HG02943 (cell line): Measurements from ENCODE around the gene CTNNA2.

ENCODE experiments used
- ATAC-seq: cut with Tn5 transposase; IDR thresholded peaks from one replicate; pipeline ENCODE4 v1.9.1; 2021; ENCODE audit warnings: mild to moderate bottlenecking, low read depth, moderate library complexity; ENCODE audit not compliant: unreplicated experiment

Gene CTNNA2

DNA sequence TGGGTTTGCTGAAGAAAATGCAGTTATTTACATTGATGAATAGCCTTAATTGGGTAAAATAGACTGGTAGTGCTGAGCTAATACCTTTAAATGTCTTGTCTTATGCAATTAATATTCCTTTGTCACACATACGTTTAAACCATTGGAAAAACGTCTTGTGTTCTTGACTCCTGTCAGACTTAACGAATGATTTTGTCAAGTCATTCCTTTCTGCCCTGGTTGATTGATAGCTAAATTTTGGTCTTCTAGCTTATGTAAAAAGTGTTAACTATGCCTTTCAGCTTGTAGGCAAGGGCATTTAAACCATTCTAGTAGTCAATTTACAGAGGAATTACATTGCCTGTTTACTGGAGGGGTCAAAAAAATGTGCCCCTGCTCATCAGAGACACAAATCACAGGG, 897.5 kb downstream of the CTNNA2 start:
- ATAC-seq, result no peak

DNA sequence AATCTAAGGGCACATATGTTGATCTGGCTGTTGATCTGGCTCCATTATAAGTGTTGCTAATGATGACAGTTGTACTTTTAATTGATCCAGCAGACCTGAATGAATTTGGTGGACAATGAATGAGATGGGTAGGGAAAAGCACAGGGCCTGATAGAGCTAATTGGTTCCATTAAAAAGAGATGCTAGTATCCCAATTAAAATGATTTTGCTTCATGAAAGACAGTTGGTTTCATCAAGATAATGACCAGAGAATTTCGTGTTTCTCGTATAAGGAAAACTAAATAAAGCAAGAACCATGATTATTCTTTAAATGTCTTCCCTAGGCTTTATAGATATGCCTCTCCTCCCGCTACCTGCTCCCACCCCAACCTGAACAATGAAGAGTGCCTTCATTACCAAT, 900.3 kb downstream of the CTNNA2 start:
- no peak for ATAC-seq

DNA sequence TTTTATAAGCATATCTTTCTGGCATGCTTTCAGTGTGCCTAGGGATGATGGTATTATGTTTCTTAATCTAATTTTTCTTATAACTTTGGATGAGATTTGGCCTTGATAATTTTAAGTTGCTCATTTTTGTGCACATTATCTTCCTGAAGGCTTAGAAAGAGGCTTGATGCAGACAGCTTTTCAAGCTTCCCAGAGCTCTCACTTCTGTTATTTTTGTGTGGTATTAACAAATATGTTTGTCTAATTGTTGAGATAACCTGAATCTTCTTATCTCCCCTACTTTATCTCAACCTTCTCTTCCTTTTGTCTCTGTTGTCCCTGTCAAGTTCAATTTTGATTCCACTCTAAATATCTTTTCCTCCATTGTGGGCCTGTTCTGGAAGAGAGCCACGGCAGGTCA, 904.9 kb downstream of the CTNNA2 start:
- no peak for ATAC-seq

DNA sequence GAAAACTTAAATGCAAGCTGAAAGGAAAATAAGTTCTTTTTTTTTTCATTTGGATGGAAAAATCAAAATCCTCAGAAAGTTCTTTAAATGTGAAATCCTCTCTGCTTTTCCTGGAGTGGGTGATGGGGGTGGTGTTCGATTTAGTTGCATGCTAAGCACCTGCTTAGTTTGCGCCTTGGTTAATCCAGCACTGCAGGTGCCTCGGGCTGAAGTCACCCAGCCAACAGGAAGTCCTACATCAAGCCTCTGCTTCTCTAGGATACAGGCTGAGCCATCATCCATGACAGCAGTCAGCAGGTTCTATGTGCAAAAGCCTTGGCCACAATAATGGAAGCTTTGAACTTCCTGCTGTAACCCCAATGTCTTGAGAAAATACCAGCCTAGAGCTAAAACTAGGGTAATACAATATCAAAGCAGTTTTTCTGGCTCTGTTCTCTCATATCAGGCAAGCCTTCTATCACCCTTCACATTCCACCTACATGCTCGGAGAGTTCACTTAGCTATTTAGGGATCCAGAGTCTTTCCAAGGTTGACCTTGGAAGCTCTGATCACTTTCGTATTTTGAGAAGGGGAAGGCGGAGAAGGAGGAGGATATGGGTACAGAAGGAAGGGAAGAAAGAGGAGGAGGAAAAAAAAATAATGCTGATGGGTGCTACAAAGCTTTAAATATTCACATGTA, 907.8 kb downstream of the CTNNA2 start:
- no peak for ATAC-seq

DNA sequence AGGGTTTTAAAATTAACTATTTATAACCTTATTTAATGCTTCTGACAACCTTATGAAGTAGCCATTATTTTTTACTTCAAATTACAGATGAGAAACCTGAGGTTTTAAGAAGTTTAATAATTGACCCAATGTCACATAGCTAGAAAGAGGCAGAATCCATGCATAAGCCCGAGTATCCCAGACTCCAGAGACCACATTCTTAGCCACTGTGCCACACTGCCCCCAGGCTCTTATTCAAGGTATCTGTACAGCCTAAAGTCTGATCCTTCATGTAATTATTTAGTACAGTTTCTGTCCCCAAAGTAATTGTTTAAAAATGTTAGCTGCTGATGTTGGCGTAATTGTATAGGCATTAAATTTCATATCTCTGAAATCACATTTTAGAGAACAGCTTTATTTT, 916.4 kb downstream of the CTNNA2 start:
- no peak for ATAC-seq

DNA sequence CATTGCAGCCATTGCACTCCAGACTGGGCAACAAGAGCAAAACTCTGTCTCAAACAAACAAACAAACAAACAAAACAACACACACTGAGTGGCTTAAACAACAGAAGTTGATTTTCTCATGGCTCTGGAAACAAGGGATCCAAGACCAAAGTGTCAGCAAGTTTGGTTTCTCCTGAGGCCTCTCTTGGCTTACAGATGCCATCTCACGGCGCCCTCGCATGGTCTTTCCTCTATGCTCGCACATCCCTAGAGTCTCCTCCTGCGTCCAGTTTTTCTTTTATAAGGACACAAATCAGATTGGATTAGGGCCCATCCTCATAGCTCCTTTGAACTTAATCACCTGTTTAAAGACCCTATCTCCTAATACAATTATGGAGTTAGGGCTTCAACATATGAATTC, 925.1 kb downstream of the CTNNA2 start:
- ATAC-seq, result no peak

DNA sequence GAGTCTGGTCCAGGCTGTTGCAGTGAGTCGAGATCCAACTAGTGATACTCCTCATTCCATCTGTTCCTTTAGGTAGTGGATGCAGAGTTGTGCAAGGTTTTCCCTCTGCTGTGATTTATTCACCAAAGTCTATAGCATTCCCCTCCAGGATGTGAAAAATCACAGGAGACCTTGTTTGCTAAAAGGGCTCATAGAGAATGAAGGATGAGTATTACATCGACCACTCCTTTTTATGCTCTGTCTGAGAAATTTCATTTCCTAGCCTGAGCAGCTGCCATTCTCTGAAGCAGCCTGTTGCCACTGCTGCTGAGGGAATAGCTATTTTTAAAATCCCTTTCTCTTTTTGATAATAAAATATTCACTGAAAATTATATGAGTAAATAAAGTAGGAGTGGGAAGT, 925.8 kb downstream of the CTNNA2 start:
- ATAC-seq, result no peak

DNA sequence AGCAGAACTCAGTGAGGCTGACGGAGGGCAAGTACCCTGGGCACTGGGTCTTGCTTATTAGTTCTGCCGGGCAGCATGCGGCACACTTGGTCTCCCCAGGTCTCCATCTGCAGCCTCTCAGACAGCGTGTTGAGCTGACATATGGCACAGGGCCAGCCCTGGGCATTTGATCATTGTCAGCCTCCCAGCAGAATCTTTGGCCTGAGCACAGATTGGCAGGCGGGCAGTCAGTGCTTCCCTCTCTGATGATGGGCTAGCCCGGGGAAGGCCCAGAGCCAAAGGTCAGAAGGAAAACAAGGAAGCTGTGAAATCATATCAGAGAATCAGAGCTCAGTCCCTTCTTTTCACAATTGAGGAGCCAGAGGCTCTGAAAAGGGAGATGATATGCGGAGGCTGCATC, 941.8 kb downstream of the CTNNA2 start:
- no peak for ATAC-seq

DNA sequence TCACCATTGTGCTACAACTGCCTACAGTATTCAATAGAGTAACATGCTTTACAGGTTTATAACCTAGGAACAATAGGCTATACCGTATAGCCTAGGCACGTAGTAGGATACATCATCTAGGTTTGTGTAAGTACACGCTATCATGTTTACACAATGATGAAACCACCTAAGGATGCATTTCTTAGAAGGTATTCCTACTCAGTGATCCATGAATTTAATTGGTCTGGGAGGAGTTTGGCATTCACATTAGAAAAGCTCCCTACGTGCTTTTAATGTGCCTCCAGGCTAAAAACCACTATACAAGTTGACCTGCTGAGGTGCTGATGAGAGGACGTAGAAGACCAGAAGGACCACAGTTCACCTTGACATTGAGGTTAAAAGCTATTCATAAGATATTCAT, 946.2 kb downstream of the CTNNA2 start:
- ATAC-seq, result no peak

DNA sequence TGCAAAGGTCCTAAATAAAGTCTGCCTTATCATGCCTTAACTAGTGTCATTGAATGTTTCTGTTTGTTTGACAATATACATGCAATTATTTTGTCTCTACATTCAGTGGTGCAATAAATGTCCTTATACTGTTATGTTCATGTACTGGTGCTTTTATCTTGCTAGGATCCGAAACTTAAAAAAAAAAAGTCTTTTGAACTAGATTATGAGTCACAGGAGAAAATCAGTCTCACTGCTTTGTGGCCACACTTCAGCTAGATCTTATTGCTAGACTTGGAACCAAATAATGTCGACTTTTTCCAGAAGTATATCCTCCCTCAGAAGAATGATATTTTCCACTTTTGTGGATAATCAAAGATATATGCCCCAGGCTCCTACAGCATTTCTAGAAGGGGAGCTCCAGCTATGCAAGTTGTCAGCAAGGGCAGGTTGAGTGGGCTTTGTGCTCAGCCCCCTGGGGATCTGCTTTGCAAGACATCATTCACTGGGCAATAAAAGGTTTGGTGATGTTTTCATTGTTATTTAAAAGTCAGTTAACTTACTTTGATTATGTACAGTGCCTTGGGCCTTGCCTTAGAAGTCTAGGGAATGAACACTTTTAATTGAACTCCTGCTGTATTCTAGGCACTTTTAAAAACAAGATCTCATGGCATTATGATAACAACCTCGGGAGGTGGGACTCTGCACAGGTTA, 948.8 kb downstream of the CTNNA2 start:
- ATAC-seq, result no peak

DNA sequence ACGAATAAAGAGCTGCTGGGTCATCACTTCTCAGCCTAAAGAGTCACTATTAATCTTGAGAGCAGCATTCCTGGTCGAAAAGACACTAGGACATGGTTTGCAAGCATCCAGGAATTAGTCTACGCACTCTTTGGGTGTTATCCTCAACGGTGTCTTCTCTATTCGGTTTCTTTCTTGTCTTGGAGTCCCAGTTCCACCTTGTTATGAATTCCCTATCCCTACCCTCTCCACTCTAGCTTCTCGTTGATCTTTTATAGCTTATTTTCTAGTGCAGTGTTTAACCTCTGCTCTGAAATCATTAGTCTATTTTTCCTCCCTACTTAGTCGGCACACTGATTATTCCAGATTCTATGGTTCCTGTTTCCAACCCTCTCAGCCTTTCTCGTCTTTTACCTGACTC, 949.8 kb downstream of the CTNNA2 start:
- ATAC-seq, result no peak

DNA sequence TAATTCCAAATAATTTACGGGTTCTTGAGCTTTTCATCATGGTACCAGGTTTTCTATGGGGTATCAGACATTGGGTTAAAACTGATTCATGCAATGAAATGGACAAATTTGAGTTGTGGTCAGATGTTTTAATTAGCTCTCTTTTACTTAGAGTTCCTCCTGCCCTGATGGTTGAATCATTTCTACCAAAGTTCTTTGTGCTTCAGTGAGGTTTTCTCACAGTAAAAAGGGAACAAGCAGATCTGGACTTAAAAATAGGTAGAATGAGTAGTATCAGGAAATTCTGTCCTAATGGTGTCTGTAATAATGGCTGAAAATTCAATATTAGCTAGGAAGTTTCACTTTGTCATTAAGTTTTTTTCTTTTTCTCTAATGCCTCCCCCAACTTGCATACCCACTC, 951.4 kb downstream of the CTNNA2 start:
- ATAC-seq, result no peak

DNA sequence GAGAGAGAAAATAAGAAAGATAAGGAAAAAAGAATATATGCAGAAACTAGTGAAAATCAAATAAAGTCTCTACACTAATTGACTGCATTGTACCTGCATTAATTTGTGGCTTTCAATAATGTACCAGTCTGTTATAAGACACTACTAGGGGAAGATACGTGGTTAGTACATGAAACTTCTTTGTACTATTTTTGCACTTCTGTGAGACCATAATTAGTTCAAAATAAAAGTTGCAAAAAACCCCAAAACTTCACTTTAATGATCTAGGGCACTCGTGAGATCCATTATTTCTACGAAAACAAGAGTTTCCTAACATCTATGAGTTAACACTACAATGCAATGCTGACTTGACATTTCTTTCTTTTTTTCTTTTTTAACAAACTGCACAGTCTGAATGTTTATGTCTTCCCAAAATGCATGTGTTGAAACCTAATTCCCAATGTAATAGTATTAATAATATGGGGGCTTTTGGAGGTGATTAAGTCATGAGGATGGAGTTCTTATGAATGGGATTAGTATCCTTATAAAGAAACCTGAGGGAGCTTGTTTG, 954.5 kb downstream of the CTNNA2 start:
- ATAC-seq, result no peak

DNA sequence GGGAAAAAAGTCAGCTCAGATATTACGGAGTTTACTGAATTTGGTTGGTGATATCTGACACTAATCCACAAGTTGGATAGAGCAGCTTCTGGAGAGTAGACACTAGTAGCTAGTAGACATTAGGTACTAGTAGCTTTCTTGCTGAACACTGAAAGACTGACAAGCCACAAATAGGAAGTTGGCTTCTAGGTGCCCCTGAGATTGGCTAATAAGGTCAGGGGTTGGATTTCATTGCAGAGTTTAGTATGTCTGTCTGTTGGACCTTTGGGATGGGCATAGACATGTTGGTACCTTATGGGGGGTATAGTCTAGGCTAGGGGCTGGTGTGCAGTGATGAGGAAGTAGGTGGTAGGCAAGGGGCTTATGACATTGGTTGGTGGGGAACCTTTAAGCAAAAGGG, 956.6 kb downstream of the CTNNA2 start:
- no peak for ATAC-seq

DNA sequence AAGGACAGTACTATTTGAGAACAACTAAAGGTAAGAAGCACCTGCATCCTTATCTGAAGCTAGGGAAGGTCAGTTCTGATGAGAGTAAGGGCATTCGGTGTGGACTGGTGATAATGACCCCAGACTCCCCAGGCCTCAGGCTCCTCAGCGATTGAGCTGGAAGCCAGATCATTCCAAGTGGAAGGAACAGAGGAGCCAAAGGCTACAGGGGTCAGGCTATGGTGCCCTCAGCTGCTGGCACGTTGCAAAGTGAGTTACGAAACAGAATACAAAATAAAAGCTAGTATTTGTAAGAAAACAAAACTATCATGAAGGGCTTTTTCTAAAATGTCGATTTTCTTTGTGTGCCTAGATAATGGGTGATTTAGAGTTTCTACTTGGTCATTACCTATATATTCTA, 960.2 kb downstream of the CTNNA2 start:
- ATAC-seq, result no peak

DNA sequence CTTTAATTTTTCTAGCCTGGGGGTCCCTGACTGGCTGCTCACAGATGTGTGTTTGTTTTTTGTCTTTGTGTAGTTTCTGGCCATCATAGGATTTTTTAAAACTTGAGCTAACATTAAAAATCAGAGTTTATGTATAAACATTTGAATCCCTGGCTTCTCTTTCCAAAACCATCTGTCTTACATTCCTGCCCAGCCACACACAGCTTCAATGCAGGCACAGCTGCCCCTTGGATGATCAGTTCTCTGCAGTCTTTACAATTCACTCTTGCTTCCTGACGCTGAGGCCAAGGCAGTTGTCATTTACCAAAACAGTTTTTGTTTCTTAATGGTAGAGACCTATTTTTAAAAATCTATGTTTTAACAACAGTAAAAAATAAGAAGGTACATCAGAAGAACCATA, 960.9 kb downstream of the CTNNA2 start:
- ATAC-seq, result no peak

DNA sequence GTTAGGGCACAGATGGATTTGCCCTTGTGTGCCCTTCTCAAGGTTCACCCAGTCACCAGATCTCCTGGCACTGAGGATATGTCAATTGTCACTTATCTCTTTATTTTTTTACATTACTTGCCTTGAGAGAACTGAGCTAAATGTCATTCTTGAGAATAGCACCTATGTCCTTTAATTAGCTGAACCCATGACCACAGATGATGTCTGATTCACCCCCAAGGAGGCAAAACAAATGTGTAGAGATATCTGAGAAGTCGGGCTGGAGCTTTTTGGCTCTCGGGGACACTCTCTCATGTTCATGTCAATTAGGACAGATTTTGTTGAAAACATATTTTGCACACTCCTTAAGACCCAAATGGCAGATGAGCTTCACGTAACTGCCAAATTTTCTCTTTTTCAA, 963.1 kb downstream of the CTNNA2 start:
- no peak for ATAC-seq

DNA sequence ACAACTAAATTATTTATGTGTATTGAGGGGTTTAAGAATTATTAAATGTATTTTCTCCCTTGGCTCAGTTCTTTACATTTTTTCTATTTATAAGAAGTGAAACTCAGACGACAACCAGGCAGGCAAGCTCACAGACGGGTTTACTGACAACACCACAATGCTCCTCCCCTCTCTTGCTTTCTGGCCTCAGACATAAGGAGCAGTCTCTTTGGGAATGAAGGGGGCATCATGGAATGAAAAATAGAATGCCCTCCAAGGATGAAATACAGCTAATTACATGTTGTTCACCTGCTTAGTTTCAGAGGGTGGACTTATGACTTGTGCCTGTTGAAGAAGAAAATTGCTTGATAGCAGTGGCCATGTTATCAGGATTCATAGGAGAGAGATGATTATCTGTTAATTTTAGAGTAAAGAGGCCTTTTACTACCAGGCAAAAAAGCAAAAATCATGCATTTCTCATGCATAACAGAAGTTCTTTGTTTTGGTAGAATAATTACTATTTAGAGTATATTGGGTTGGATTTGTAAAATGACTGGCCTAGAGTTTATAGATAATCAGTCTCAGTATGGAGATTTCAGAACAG, 963.8 kb downstream of the CTNNA2 start:
- ATAC-seq, result no peak

DNA sequence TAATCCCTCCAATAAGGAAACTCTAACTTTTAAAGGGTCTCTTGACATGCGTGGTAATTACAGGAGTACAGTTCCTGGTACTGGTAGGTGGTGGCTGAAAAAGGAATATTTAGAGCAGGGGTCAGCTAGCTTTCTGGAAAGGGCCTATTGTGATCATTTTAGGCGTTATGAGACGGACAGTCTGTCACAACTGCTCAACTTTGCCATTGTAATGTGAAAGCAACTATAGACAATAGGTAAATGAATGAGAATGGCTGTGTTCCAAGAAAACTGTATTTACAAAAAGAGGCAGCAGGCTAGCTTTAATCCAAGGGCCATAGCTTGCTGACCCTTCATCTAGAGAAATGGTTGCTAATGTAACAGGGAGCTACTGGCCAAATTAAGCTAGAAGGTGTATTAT, 969.4 kb downstream of the CTNNA2 start:
- no peak for ATAC-seq

DNA sequence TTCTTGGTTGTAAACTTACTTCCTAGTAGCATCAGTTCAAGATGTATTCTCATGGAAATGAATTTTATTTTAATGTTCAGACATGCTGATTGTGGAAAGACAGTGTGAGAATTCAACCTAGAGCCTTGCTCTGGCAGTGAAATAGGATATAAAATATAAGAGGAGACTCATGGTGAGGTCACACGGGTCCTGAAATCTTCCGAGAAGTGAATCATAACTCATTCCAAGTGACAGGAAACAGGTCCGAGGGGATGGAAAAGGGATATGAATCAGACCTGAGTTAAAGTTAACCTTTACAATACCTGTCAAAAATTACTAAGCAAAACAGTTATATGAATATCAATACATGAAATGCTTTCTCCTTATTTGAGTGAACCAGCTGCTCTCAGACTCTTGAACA, 976.9 kb downstream of the CTNNA2 start:
- ATAC-seq, result no peak

DNA sequence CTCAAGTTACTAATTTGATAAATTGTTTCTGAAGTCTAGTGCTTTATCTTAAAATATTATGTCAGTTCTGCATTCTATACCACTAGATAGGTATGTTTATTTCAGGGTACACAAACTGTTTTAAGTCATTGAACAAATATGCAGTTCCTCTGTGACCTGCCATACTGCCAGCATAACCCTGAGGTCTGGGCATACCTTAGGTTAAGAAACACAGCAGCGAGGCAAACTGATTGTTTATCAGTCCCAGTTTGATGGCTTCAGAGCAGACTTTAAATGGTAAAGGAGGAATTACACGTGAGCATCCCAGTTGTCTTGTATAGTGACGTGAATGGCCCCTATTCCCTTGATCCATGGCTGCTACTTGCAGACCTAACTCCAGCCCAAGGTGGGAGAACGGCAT, 978.1 kb downstream of the CTNNA2 start:
- no peak for ATAC-seq

DNA sequence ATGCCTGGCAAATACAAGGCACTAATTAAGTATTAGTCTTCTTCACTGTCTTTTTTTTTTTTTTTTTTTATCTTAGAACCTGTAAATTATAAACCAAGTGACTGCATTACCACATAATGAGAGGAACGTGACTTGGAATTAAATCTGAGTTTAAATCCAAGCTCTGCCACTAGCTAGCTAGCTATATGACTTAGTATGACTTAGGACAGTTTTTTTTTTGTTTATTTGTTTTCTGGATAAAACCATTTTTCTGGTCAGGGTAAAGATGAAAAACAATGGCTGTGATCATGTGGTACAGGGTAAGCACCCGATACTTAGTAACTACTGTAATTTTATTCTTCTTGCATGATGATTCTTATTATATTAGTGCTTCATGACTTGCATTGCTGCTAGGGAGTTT, 983.5 kb downstream of the CTNNA2 start:
- ATAC-seq, result no peak
